SH-SY5Y (cell line): ENCODE results near the gene CBLB.

ENCODE experiments used
- GATA2 ChIP-seq: IDR thresholded peaks from 2 replicates; pipeline ENCODE4 v1.6.1; 2011; ENCODE audit warnings: mild to moderate bottlenecking, low read depth, low read length
- GATA3 ChIP-seq: IDR thresholded peaks from 2 replicates; pipeline ENCODE4 v1.6.1; 2011; ENCODE audit warnings: low read depth, mild to moderate bottlenecking, low read length, moderate library complexity

- no peak for TF ChIP-seq GATA2
- no peak for TF ChIP-seq GATA3
Observed at GRCh38 chr3:105806359-105806758, 62.5 kb downstream of the CBLB start.
